ENCODE measurements around the gene IGDCC3.
"Not testable (repeated sequence)": the region's sequence is repeated elsewhere in the genome, so short reads cannot be mapped to it uniquely, and the experiment has no call there.

The IGDCC3 gene

GRCh38 chr15:65362491-65362890 lies 15.3 kb downstream of the IGDCC3 start:
- TF ChIP-seq CTCF (IDR thresholded peaks at IDR 0.05; ENCODE audit: low read depth, low read length), result no peak
- H3K4me3 ChIP-seq (ENCODE audit: low read depth, low read length), result no peak overlapping the region

- TF ChIP-seq CTCF (IDR thresholded peaks at IDR 0.05; ENCODE audit: low read depth, low read length), result no peak
- H3K4me3 ChIP-seq (ENCODE audit: low read depth, low read length), result no peak overlapping the region
These were observed 15.9 kb downstream of the IGDCC3 start for GRCh38 chr15:65361708-65362459.

- no peak for TF ChIP-seq CTCF (IDR thresholded peaks at IDR 0.05; ENCODE audit: low read depth, low read length)
These were observed 17.3 kb downstream of the IGDCC3 start for GRCh38 chr15:65360506-65360905.

GRCh38 chr15:65355988-65356353 lies 21.8 kb downstream of the IGDCC3 start:
- TF ChIP-seq CTCF (IDR thresholded peaks at IDR 0.05; ENCODE audit: low read depth, low read length), result no peak
- H3K4me3 ChIP-seq (ENCODE audit: low read depth, low read length), result no peak overlapping the region

More at GRCh38 chr15:65360506-65360905, 17.3 kb downstream of the IGDCC3 start:
- H3K4me3 ChIP-seq (ENCODE audit: low read depth, low read length), result no peak overlapping the region

GRCh38 chr15:65355173-65355987 lies 22.4 kb downstream of the IGDCC3 start:
- TF ChIP-seq CTCF (IDR thresholded peaks at IDR 0.05; ENCODE audit: low read depth, low read length), result no peak
- no peak overlapping the region for H3K4me3 ChIP-seq (ENCODE audit: low read depth, low read length)

GRCh38 chr15:65354835-65355172 lies 23.0 kb downstream of the IGDCC3 start:
- no peak for TF ChIP-seq CTCF (IDR thresholded peaks at IDR 0.05; ENCODE audit: low read depth, low read length)
- H3K4me3 ChIP-seq (ENCODE audit: low read depth, low read length), result no peak overlapping the region

GRCh38 chr15:65351972-65352371 lies 25.8 kb downstream of the IGDCC3 start:
- H3K4me3 ChIP-seq (ENCODE audit: low read depth, low read length), result not testable (repeated sequence)
